Posterior vena cava (tissue), 2 donors: Measurements from ENCODE around the gene PDIA6. TPM values are rescaled to one million over a fixed set of nuclear protein-coding genes. Genes with fewer than 3 reads are reported as not detected.
"Not testable (repeated sequence)": the region's sequence is repeated elsewhere in the genome, so short reads cannot be mapped to it uniquely, and the experiment has no call there.

Source experiments
- DNase-seq: peaks from one replicate; pipeline ENCODE4 v3.0.0-alpha.2; 2020; ENCODE audit warnings: low spot score
- intact Hi-C, 2 donors: fragments of 100-400 bp; cut with DNase I; formaldehyde crosslinking; loops; one replicate each; pipeline versions ENCODE4 v1.14.1 to v1.14.2; 2022 to 2023
- total RNA-seq, 2 donors: library from RNA; stranded (reverse); fragmentation: NEBNext Ultra II Directional; extraction: Animal tissue kit (Norgen Biotek cat#: 25700); gene quantifications; one replicate each; pipeline ENCODE4 v1.2.1, GENCODE V29; 2021
- donor health status: DM: yes; HTN: yes; CAD: no.
- donor health status: DM: yes; HTN: yes; CAD: no.

The PDIA6 gene
- total RNA-seq, 2 donors from 2014 or later: 111 to 144 TPM

DNA sequence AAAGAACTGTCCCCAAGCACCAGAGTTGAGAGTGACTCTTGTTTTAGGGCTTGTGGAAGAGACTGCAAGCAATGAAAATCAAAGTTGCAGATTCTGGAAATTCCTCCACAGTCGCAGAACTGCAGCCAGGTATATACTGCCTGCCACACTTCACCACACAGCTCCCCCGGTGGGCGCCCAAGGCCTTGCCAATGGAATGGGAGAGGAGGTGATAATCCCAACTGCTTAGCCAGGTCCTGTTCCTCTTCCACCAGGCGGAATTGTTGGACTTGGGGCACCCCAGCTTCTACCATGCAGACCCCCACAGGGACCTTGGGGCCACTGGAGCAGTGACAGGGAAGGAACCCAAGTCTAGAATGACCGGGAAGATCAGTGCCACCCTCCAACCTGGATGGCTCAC, 4.8 kb upstream of the PDIA6 start:
- no peak for DNase-seq
- intact Hi-C loops: no loop called here

GRCh38 chr2:10814571-10815331, 2.2 kb upstream of the PDIA6 start:
- intact Hi-C loops: no loop called here
- no peak for DNase-seq

- intact Hi-C loops: no loop called here
- no peak for DNase-seq
Observed at GRCh38 chr2:10814142-10814541, 1.6 kb upstream of the PDIA6 start.

GRCh38 chr2:10813163-10814138, 866 bp upstream of the PDIA6 start:
- intact Hi-C loops, DNase-seq: not testable (repeated sequence)

GRCh38 chr2:10811517-10811916, 1.1 kb downstream of the PDIA6 start:
- DNase-seq: no peak
- intact Hi-C loops: no loop called here

DNA sequence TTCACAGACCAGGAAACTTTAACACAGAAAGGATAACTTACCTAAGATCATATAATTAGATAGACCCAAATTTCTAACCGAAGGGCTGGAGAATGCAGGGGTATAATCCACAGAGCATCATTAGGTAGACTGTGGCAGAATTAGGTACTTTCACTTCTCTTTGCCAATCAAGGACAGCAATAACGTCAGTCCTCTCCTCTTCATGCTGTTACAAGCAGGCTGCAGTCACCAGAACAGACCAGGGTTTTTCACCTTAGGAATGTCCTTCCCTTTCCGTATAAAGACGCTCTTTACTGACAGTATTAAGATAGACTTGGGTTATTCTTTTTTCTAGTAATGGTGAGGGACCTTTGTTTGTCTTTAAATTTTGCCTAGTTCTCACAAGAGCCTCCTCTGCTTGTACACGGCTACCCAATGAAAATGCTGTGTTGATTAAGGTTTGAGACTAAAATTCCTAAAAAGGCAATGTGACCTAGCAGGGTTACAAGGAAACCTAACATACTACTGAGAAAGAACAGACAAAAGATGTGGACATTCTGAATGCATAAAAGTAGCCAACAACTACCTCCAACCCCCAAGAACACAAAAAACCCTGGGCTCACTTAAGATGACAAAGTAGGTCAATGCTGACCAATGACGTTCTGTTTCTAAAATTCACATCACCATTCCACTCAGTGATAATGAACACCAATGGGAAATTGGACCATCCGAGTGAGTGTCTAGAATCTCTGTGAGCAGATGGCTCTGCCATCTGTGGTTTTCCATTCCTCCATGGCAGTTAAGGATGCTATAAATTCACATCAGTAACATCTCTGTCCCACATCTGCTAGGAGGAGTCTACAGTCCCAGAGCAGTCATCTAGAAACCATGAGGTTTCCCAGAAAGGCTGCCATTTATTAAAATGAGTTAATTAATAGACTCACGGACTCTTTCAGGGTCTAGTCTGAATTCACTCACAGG, 2.1 kb downstream of the PDIA6 start:
- no peak for DNase-seq
- intact Hi-C loops: no loop called here

DNA sequence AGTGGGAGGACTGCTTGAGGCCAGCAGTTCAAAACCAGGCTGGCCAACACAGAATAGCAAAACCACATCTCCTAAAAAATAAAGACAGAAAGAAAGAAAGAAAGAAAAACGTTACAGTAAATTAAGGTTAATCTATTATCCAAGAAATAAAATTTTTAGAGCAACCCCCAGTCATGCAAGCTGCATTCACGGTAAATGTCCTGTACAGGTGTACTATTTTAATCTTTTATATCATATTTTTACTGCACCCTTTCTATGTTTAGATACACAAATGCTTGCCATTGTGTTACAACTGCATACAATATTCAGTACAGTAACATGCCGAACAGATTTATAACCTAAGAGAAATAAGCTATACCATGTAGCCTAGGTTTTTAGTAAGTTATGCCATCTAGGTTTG, 6.0 kb downstream of the PDIA6 start:
- intact Hi-C loops: no loop called here
- DNase-seq: no peak

GRCh38 chr2:10805990-10806389, 6.6 kb downstream of the PDIA6 start:
- intact Hi-C loops, DNase-seq: not testable (repeated sequence)

DNA sequence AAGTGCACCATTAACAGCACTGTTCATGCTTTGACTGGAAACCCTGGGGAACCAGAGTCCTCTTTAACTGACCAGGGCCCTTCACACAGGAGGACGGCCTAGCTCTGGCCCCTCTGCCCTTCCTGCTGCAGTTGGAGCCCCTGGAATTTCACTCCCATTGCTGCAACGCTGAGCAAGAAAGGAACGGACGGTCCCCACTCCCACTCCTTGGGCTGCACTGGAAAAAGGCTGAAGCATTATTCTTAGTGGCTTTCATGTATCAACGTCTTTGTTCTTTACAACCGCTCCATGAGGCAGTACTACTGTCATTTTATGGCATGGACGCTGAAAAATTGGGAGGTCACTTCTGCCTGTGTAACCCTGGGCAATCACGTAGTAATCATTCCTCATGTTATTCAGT, 9.9 kb downstream of the PDIA6 start:
- DNase-seq: no peak
- intact Hi-C loops: no loop called here

DNA sequence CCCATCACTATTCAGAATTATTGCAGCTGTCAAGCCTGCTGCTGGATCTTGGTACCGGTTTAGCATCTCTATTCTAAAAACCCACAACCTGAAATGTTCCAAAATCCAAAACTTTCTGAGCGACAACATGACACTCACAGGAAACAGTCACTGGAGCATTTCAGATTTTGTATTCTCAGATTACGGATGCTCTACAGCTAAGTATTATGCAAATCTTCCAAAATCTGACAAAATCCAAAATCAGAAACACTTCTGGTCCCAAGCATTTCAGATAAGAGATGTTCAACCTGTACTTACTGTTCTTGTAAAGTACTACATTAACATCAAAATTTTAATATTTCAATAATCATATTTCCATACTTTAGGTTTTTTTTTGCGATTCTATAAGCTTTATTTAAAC, 12.4 kb downstream of the PDIA6 start:
- intact Hi-C loops: no loop called here
- DNase-seq: no peak

DNA sequence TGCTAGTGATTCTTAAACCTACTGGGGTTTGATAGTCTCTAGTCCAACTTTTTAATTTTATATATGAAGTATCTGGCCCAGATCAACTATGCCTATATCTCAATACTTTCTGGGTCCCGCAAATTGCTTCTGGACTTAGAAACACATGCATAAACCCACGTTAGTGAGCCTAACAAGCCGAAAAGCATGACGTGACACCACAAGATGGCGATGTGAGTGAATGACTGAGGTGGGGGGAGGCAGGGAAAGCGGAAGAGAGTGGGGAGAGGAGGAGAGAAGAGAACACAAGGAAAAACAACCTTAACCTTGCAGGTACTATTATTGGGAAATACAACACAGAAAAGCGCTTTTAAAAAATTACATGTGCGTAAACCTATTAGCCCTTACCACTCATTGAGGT, 13.8 kb downstream of the PDIA6 start:
- intact Hi-C loops: no loop called here
- no peak for DNase-seq

DNA sequence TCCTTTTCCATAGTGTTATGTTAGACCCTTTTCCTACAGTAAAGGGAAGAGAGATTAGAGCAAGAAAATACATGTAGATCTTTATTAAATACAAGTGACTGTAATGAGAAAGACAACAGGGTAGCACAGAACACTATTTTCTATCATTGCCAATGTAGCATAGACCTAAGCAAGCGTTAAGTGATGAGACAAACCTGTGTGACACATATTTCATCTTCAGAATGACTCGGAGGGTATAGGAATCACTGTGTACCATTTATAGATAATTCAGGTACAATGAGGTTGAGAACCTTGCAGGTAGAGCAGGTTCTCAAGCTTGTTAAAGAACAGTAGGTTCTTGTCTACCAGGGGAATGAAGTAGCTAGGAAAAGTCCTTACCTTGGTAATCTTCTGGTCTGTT, 15.9 kb downstream of the PDIA6 start:
- no peak for DNase-seq
- intact Hi-C loops: no loop called here

GRCh38 chr2:10795508-10796046, 17.0 kb downstream of the PDIA6 start:
- no peak for DNase-seq
- intact Hi-C loops: no loop called here

DNA sequence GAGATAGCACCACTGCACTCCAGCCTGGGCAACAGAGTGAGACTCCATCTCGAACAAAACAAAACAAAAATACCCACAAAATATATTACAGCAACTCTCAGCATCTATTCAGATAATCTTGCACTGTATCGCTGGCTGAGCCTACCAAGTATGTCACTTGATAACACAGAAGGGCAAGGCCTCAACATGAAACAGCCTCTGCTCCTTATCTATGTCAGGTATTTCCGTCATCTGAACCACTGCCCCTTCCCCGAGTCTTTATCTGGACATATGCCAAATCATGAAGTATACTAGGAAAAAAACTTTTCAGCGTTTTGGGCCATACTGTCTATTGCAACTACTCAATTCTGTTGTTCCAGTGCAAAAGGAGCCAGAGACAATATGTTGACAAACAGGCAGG, 17.7 kb downstream of the PDIA6 start:
- no peak for DNase-seq
- intact Hi-C loops: no loop called here

GRCh38 chr2:10793816-10794215, 18.8 kb downstream of the PDIA6 start:
- no peak for DNase-seq
- intact Hi-C loops: no loop called here

- DNase-seq: no peak
- intact Hi-C loops: no loop called here
Observed at GRCh38 chr2:10792660-10793400, 19.8 kb downstream of the PDIA6 start.

DNA sequence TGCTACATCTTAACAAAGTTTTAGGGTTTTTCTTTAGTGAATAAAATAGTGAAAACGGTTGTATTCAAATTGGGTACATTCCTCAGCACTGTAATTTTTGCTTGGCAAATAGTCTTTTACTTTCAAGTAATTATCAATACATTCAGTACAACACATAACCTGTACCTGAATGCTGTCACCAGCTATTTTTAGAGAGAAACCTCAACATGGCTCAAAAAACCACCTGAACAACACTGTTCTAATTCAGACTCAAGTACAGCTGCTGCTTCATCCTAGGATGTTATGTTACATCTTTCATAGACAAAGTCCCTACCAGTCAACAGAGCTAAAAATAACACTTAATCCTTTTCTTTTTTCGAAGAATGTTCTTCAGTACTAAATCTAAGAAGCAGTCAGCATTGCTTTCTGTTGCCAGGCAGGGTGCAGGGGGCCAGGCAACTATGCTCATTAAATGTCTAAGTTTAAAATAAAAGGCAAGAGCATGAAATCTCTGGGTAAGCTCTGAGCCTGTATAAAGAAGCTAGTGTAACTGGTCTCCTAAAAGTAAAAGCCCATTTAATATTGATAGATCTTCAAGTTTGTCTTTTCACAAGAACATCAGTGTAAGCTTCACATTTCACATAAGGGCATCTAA, 20.5 kb downstream of the PDIA6 start:
- intact Hi-C loops: no loop called here
- no peak for DNase-seq
